ENCODE measurements around the gene CTNND2.
"Not testable (repeated sequence)": the region's sequence is repeated elsewhere in the genome, so short reads cannot be mapped to it uniquely, and the experiment has no call there.

Gene CTNND2

GRCh38 chr5:11010429-11011210, 893.6 kb downstream of the CTNND2 start:
- DNase-seq, result no peak

GRCh38 chr5:11009576-11009975, 894.7 kb downstream of the CTNND2 start:
- no peak for DNase-seq

GRCh38 chr5:11007269-11007870, 896.9 kb downstream of the CTNND2 start:
- DNase-seq, result no peak

GRCh38 chr5:11004523-11004922, 899.7 kb downstream of the CTNND2 start:
- DNase-seq, result not testable (repeated sequence)

GRCh38 chr5:11000515-11001353, 903.5 kb downstream of the CTNND2 start:
- no peak for DNase-seq

- no peak for DNase-seq
Observed at GRCh38 chr5:10999714-11000113, 904.5 kb downstream of the CTNND2 start.

GRCh38 chr5:10995891-10996290, 908.4 kb downstream of the CTNND2 start:
- no peak for DNase-seq

- DNase-seq, result no peak
Observed at GRCh38 chr5:10994091-10994986, 909.9 kb downstream of the CTNND2 start.

- no peak for DNase-seq
Observed at GRCh38 chr5:10990634-10991033, 913.6 kb downstream of the CTNND2 start.

GRCh38 chr5:10989577-10990263, 914.5 kb downstream of the CTNND2 start:
- no peak for DNase-seq

- no peak for DNase-seq
Observed at GRCh38 chr5:10988622-10989021, 915.6 kb downstream of the CTNND2 start.

GRCh38 chr5:10987925-10988504, 916.2 kb downstream of the CTNND2 start:
- peak; percentile 71 to 83 for DNase-seq

- no peak for DNase-seq
Observed at GRCh38 chr5:10987276-10987924, 916.8 kb downstream of the CTNND2 start.

- DNase-seq, result no peak
Observed at GRCh38 chr5:10985721-10986110, 918.5 kb downstream of the CTNND2 start.

GRCh38 chr5:10985091-10985720, 919.0 kb downstream of the CTNND2 start:
- DNase-seq, result no peak

- DNase-seq, result no peak
Observed at GRCh38 chr5:10984021-10984715, 920.1 kb downstream of the CTNND2 start.

- no peak for DNase-seq
Observed at GRCh38 chr5:10982626-10983025, 921.6 kb downstream of the CTNND2 start.

- DNase-seq, result no peak
Observed at GRCh38 chr5:10981932-10982331, 922.3 kb downstream of the CTNND2 start.

GRCh38 chr5:10977011-10977410, 927.2 kb downstream of the CTNND2 start:
- DNase-seq, result no peak

GRCh38 chr5:10975945-10976344, 928.3 kb downstream of the CTNND2 start:
- DNase-seq, result no peak

Data from stimulated activated CD4-positive, alpha-beta T cell treated with anti-CD3 and anti-CD28 coated beads, Interleukin-2, amount 100 ng/mL, for 24 hours (primary cell).